Choroid plexus epithelial cell (primary cell): ENCODE measurements around the gene ADGRB3.

Source experiments
- DNase-seq: peaks from one replicate; pipeline ENCODE4 v3.0.0-alpha.2; 2010; ENCODE audit warnings: low read depth
- H3K4me3 ChIP-seq: 2 replicates; pipeline ENCODE4 v1.5.1; 2011; ENCODE audit warnings: low read depth, mild to moderate bottlenecking, control low read depth, low read length, moderate library complexity
- CTCF ChIP-seq: conservative IDR thresholded peaks from 2 replicates; pipeline ENCODE4 v1.5.1; 2011; ENCODE audit warnings: low read depth, mild to moderate bottlenecking, control low read depth, inconsistent platforms, low read length, moderate library complexity

Gene ADGRB3

GRCh38 chr6:68677058-68677457 lies 42.0 kb downstream of the ADGRB3 start:
- H3K4me3 ChIP-seq: no peak overlapping the region
- DNase-seq: no peak
- TF ChIP-seq CTCF: no peak

- DNase-seq: no peak
- TF ChIP-seq CTCF: no peak
- H3K4me3 ChIP-seq: no peak overlapping the region
Observed at GRCh38 chr6:68679399-68679798, 44.3 kb downstream of the ADGRB3 start.

- no peak overlapping the region for H3K4me3 ChIP-seq
- no peak for DNase-seq
- TF ChIP-seq CTCF: no peak
Observed at GRCh38 chr6:68680264-68680663, 45.2 kb downstream of the ADGRB3 start.

- DNase-seq: no peak
- no peak for TF ChIP-seq CTCF
- H3K4me3 ChIP-seq: no peak overlapping the region
Observed at GRCh38 chr6:68689910-68690309, 54.8 kb downstream of the ADGRB3 start.

- H3K4me3 ChIP-seq: no peak overlapping the region
- TF ChIP-seq CTCF: no peak
- no peak for DNase-seq
Observed at GRCh38 chr6:68691120-68691519, 56.0 kb downstream of the ADGRB3 start.

- TF ChIP-seq CTCF: no peak
- no peak overlapping the region for H3K4me3 ChIP-seq
- DNase-seq: no peak
Observed at GRCh38 chr6:68693271-68693670, 58.2 kb downstream of the ADGRB3 start.

- no peak for TF ChIP-seq CTCF
- DNase-seq: no peak
- no peak overlapping the region for H3K4me3 ChIP-seq
Observed at GRCh38 chr6:68695403-68695802, 60.3 kb downstream of the ADGRB3 start.
